ENCODE data around the gene TCF4. TPM values are rescaled to one million over a fixed set of nuclear protein-coding genes. Genes with fewer than 3 reads are reported as not detected.

TCF4 gene
- total RNA-seq, 2 experiments from 2014 or later, result 0.75 to 1.4 TPM

DNA sequence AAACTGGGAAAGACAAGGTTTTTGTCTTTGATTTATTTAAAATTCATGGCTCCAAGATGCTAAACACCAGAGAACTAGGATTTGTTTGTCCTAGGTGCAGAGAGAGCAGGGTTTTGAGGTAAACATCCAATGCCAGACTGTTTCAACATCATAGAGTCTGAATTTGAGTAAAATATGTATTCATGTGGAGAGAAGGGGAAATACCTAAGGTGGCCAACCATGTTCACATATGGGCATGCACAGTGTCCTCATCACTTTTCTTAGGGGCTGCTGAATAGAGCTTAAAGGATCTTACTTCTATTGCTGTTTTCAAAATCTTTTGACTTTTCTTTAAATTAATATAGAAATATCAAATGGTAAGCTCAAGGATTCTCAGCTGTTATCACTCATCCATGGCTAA, 341.7 kb downstream of the TCF4 start:
- no peak for ATAC-seq (ENCODE audit: low read depth)
- no peaks in the 10 kb centered on the region for H3K36me3 Mint-ChIP-seq

GRCh38 chr18:55245211-55245614, 342.8 kb downstream of the TCF4 start:
- no peaks in the 10 kb centered on the region for H3K4me1 Mint-ChIP-seq
- H3K36me3 Mint-ChIP-seq, result no peaks in the 10 kb centered on the region
- no peaks in the 10 kb centered on the region for H3K27me3 Mint-ChIP-seq
- DNase-seq (no peak), ATAC-seq (ENCODE audit: low read depth) (no peak)
- no peak overlapping the region for H3K4me3 Mint-ChIP-seq
- POLR2A ChIA-PET, result no interaction called here
- H3K9me3 Mint-ChIP-seq, result no peaks in the 10 kb centered on the region
- no peak overlapping the region for H3K27ac Mint-ChIP-seq

More for the DNA sequence above, 341.7 kb downstream of the TCF4 start:
- POLR2A ChIA-PET, result no interaction called here
- Mint-ChIP-seq H3K9me3 (no peaks in the 10 kb centered on the region), H3K4me1 (no peaks in the 10 kb centered on the region), H3K27me3 (no peaks in the 10 kb centered on the region), H3K27ac (no peak overlapping the region), H3K4me3 (no peak overlapping the region)
- no peak for DNase-seq

GRCh38 chr18:55244546-55244945, 343.4 kb downstream of the TCF4 start:
- POLR2A ChIA-PET, result no interaction called here
- H3K27me3 Mint-ChIP-seq, result no peaks in the 10 kb centered on the region

GRCh38 chr18:55243857-55244256, 344.1 kb downstream of the TCF4 start:
- H3K27me3 Mint-ChIP-seq, result no peaks in the 10 kb centered on the region
- no peaks in the 10 kb centered on the region for H3K36me3 Mint-ChIP-seq
- DNase-seq (no peak), ATAC-seq (ENCODE audit: low read depth) (no peak)
- H3K9me3 Mint-ChIP-seq, result no peaks in the 10 kb centered on the region
- H3K27ac Mint-ChIP-seq, result no peak overlapping the region
- H3K4me1 Mint-ChIP-seq, result no peaks in the 10 kb centered on the region
- POLR2A ChIA-PET, result no interaction called here
- H3K4me3 Mint-ChIP-seq, result no peak overlapping the region

More at GRCh38 chr18:55244546-55244945, 343.4 kb downstream of the TCF4 start:
- Mint-ChIP-seq H3K4me1 (no peaks in the 10 kb centered on the region), H3K36me3 (no peaks in the 10 kb centered on the region), H3K27ac (no peak overlapping the region), H3K9me3 (no peaks in the 10 kb centered on the region), H3K4me3 (no peak overlapping the region)
- ATAC-seq (ENCODE audit: low read depth), result no peak
- DNase-seq, result no peak

GRCh38 chr18:55243255-55243654, 344.7 kb downstream of the TCF4 start:
- Mint-ChIP-seq H3K4me1 (no peaks in the 10 kb centered on the region), H3K27me3 (no peaks in the 10 kb centered on the region), H3K27ac (no peak overlapping the region), H3K9me3 (no peaks in the 10 kb centered on the region), H3K36me3 (no peaks in the 10 kb centered on the region), H3K4me3 (no peak overlapping the region)
- POLR2A ChIA-PET, result no interaction called here
- ATAC-seq (ENCODE audit: low read depth) (no peak), DNase-seq (no peak)

DNA sequence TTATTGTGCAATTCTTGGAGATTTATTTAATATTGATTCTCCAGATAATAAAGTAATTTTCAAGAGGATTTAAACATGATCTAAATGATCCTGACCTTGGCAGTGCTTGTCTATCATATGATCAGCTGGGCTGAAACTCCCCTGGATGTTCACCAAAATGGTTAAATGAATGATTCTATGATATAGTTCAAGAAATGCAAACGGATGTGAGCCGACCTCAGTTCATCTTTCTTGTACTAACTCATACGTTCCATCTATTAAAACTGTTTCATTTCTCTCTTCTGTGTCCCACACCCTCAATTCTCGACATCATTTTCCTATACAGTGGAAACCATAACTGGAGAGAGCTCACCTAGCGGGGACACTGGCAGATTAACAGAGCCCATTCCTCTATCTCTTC, 347.0 kb downstream of the TCF4 start:
- no peak overlapping the region for H3K4me3 Mint-ChIP-seq
- ATAC-seq (ENCODE audit: low read depth) (no peak), DNase-seq (no peak)
- no peaks in the 10 kb centered on the region for H3K4me1 Mint-ChIP-seq
- POLR2A ChIA-PET, result no interaction called here
- no peaks in the 10 kb centered on the region for H3K27me3 Mint-ChIP-seq
- no peak overlapping the region for H3K27ac Mint-ChIP-seq
- H3K36me3 Mint-ChIP-seq, result no peaks in the 10 kb centered on the region
- no peaks in the 10 kb centered on the region for H3K9me3 Mint-ChIP-seq

GRCh38 chr18:55239740-55240139, 348.3 kb downstream of the TCF4 start:
- ATAC-seq (ENCODE audit: low read depth), result no peak
- Mint-ChIP-seq H3K4me1 (peaks cover under 1% of the 10 kb centered on the region), H3K4me3 (no peak overlapping the region), H3K36me3 (no peaks in the 10 kb centered on the region), H3K27ac (no peak overlapping the region), H3K9me3 (no peaks in the 10 kb centered on the region), H3K27me3 (no peaks in the 10 kb centered on the region)
- POLR2A ChIA-PET, result no interaction called here
- DNase-seq, result no peak

DNA sequence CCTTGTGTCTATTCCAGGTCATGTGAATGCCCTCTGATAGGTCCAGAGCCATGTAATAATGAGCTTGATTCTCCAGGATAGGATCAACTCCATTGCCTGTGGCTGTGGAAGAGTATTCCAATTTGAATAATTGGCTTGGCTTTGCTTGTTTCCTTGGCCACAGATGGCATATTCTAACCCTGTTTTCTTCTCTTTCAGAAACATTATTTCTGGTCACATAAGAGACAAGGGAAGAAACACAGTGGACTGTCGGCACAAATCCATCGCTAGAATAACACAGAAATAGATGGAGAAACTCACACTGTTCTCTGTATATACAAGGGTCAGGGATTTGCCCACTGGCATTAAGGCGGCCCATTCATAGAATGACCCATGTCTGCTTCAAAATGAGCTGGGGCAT, 350.3 kb downstream of the TCF4 start:
- H3K27ac Mint-ChIP-seq, result no peak overlapping the region
- H3K36me3 Mint-ChIP-seq, result no peaks in the 10 kb centered on the region
- POLR2A ChIA-PET, result no interaction called here
- ATAC-seq (ENCODE audit: low read depth) (no peak), DNase-seq (no peak)
- peaks cover 2% of the 10 kb centered on the region for H3K4me1 Mint-ChIP-seq
- no peak overlapping the region for H3K4me3 Mint-ChIP-seq
- no peaks in the 10 kb centered on the region for H3K27me3 Mint-ChIP-seq
- H3K9me3 Mint-ChIP-seq, result no peaks in the 10 kb centered on the region

DNA sequence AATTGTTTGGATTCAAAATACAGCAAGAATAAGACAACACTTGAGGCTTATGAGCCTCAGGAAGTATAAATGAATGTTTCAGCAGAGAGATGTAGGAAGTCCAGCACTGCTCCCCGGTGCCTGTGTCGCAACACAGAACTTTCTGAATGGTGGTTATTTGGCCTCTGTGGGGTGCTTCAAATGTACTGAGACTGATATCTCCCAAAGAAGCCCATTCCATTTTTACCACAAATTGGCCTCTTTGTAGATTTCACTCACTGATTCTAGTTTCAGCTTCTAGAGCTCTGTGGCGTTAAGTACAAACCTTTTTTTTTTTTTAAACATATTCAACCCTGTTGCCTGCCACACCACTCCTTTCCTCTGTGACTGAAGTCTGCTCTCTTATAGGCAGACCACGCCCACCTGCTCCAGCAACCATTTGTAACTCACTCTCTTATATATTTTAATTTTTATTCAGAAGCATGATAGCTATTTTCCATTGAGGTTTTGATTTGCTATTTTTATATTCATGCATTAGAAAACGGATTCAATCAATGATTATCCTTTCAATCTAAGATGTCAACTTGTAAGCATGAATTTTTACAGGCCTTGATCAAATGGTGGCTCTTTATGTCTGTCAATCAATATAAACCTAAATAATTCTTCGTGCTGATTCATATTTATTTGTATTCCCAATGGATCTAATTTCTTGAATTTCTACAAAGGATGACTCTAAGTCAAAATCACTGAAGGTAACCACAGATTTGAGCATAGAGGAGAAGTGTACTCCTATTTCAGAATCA, 351.7 kb downstream of the TCF4 start:
- no peak overlapping the region for H3K27ac Mint-ChIP-seq
- no peaks in the 10 kb centered on the region for H3K27me3 Mint-ChIP-seq
- POLR2A ChIA-PET, result no interaction called here
- DNase-seq (no peak), ATAC-seq (ENCODE audit: low read depth) (no peak)
- H3K9me3 Mint-ChIP-seq, result no peaks in the 10 kb centered on the region
- no peak overlapping the region for H3K4me3 Mint-ChIP-seq
- H3K36me3 Mint-ChIP-seq, result no peaks in the 10 kb centered on the region
- H3K4me1 Mint-ChIP-seq, result peaks cover 2% of the 10 kb centered on the region

DNA sequence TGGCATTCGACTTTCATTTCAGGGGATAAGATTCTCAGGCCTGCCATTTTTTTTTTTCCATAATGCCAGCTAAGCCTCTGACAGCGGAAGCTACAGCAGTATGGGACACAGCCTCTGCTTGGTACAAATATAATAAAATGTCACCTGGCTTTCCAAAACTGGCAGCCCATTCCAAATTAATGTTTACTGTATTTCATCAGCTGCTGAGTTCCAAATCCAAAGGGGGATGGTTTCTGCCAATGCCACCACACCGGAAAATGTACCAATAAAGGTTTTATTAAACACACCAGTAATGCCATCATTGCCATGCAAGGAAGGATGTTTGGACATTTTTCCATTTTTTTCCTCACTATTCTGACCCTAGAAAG, 352.9 kb downstream of the TCF4 start:
- DNase-seq (no peak), ATAC-seq (ENCODE audit: low read depth) (no peak)
- no peaks in the 10 kb centered on the region for H3K36me3 Mint-ChIP-seq
- no peaks in the 10 kb centered on the region for H3K9me3 Mint-ChIP-seq
- H3K27me3 Mint-ChIP-seq, result no peaks in the 10 kb centered on the region
- POLR2A ChIA-PET, result no interaction called here
- no peak overlapping the region for H3K27ac Mint-ChIP-seq
- peaks cover 2% of the 10 kb centered on the region for H3K4me1 Mint-ChIP-seq
- no peak overlapping the region for H3K4me3 Mint-ChIP-seq

GRCh38 chr18:55234366-55235093, 353.5 kb downstream of the TCF4 start:
- POLR2A ChIA-PET, result no interaction called here
- peak; percentile 61 for ATAC-seq (ENCODE audit: low read depth)

DNA sequence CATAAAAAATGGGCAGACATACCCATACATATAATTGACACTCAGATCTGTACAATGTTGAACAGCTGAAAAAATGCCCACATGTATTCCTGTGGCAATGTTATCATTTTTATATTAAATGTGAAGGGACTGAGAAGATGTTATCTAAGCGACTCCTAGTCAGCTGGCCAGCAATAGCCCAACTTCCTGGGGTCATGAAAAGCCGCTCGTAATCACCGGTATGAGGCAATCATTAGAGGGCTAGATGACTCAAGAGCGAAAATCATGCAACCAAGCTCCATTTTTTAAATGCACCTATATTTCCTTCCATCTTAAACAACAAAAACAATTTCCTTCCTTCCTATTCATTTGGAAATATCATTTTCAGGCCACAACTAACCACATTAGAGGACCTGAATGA, 354.1 kb downstream of the TCF4 start:
- Mint-ChIP-seq H3K9me3 (no peaks in the 10 kb centered on the region), H3K27ac (no peak overlapping the region), H3K36me3 (no peaks in the 10 kb centered on the region), H3K4me3 (no peak overlapping the region), H3K27me3 (no peaks in the 10 kb centered on the region), H3K4me1 (peaks cover 2% of the 10 kb centered on the region)
- POLR2A ChIA-PET, result no interaction called here
- no peak for ATAC-seq (ENCODE audit: low read depth)
- no peak for DNase-seq

More at GRCh38 chr18:55234366-55235093, 353.5 kb downstream of the TCF4 start:
- H3K27me3 Mint-ChIP-seq, result no peaks in the 10 kb centered on the region
- no peaks in the 10 kb centered on the region for H3K36me3 Mint-ChIP-seq
- peaks cover 2% of the 10 kb centered on the region for H3K4me1 Mint-ChIP-seq
- peak; percentile 54 for DNase-seq
- no peak overlapping the region for H3K4me3 Mint-ChIP-seq
- no peak overlapping the region for H3K27ac Mint-ChIP-seq
- H3K9me3 Mint-ChIP-seq, result no peaks in the 10 kb centered on the region

DNA sequence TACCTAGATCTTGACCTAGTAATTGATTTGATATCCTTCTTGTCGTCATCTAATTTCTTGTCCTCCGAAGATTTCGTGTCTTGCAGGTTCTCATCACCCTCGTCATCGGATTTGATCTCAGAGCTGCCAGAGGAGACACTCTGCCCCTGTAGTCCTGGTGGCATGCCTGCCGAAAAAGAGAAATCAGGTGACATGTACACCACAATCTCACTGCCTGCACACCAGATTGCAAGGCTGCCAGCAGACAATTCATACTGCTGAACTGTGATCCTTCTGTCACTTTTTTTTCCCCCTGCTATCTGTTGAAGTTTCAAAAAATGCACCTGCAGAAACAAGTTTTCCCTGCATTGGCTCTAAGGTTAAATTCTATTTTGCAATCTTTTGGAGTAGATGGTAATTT, 355.5 kb downstream of the TCF4 start:
- no peaks in the 10 kb centered on the region for H3K9me3 Mint-ChIP-seq
- no peaks in the 10 kb centered on the region for H3K27me3 Mint-ChIP-seq
- H3K27ac Mint-ChIP-seq, result no peak overlapping the region
- DNase-seq, result no peak
- H3K36me3 Mint-ChIP-seq, result no peaks in the 10 kb centered on the region
- no peak for ATAC-seq (ENCODE audit: low read depth)
- POLR2A ChIA-PET, result no interaction called here
- H3K4me3 Mint-ChIP-seq, result no peak overlapping the region
- H3K4me1 Mint-ChIP-seq, result peaks cover 2% of the 10 kb centered on the region

DNA sequence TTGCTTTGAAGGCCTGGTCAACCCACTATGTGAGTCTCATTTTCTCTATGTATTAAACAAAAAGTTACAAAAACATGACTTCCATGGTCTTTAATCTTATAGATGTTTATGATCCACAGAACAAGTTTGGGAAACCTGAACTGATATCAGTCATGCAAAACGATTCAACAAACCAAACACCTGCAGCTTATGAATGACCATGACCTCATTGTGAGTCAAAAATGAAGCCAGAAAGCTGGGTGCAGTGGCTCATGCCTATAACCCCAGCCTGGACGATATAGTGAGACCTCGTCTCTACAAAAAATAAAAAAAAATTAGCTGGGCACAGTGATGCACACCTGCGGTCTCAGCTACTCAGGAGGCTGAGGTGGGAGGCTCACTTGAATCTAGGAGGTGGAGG, 358.3 kb downstream of the TCF4 start:
- Mint-ChIP-seq H3K4me3 (no peak overlapping the region), H3K9me3 (no peaks in the 10 kb centered on the region), H3K36me3 (no peaks in the 10 kb centered on the region), H3K27ac (no peak overlapping the region), H3K27me3 (no peaks in the 10 kb centered on the region), H3K4me1 (peaks cover under 1% of the 10 kb centered on the region)
- DNase-seq (no peak), ATAC-seq (ENCODE audit: low read depth) (no peak)
- POLR2A ChIA-PET, result no interaction called here

Data from activated naive CD8-positive, alpha-beta T cell treated with anti-CD3 and anti-CD28 coated beads, Interleukin-2, amount 10 ng/mL, durations not matched to agents 7 days and 5 days (primary cell).